Activated CD8-positive, alpha-beta memory T cell treated with anti-CD3 and anti-CD28 coated beads, Interleukin-2, amount 10 ng/mL, durations not matched to agents 7 days and 5 days (primary cell): ENCODE results near the gene MPP3. TPM values are rescaled to one million over a fixed set of nuclear protein-coding genes. Genes with fewer than 3 reads are reported as not detected.

Experiments used
- ATAC-seq: fragments of 150-1000 bp; cut with Tn5 transposase; one replicate; pipeline ENCODE4 v1.10.0; 2021; ENCODE audit warnings: moderate library complexity
- CTCF ChIA-PET: fragments of 350-600 bp; sonication (Branson Sonifier 250); formaldehyde crosslinking; loops from one replicate; lab custom pipeline; 2021; ENCODE audit warnings: antibody characterized with exemption; lab: Charles Lee
- DNase-seq: peaks from one replicate; pipeline ENCODE4 v3.0.0-alpha.2; 2020
- H3K27ac Mint-ChIP-seq: one replicate; pipeline ENCODE4 v1.8.0; 2021; ENCODE audit warnings: mild to moderate bottlenecking, mixed read lengths
- H3K27me3 Mint-ChIP-seq: one replicate; pipeline ENCODE4 v1.8.0; 2021; ENCODE audit warnings: mixed read lengths
- H3K36me3 Mint-ChIP-seq: one replicate; pipeline ENCODE4 v1.8.0; 2021; ENCODE audit warnings: mild to moderate bottlenecking, mixed read lengths
- H3K4me1 Mint-ChIP-seq: one replicate; pipeline ENCODE4 v1.8.0; 2021; ENCODE audit warnings: mixed read lengths
- H3K4me3 Mint-ChIP-seq: one replicate; pipeline ENCODE4 v1.8.0; 2021; ENCODE audit warnings: mild to moderate bottlenecking, moderate library complexity, mixed read lengths
- H3K9me3 Mint-ChIP-seq: one replicate; pipeline ENCODE4 v1.8.0; 2022; ENCODE audit warnings: low read depth, mixed read lengths
- total RNA-seq, 2 experiments: library from RNA; stranded (reverse); gene quantifications; one replicate each; pipeline ENCODE4 v1.2.3, GENCODE V29; 2021

MPP3 gene
- total RNA-seq, 2 experiments from 2014 or later, result not detected

GRCh38 chr17:43753493-43754129 lies 79.3 kb downstream of the MPP3 start:
- Mint-ChIP-seq H3K27ac (no peak overlapping the region), H3K27me3 (peaks cover 68% of the 10 kb centered on the region), H3K4me3 (no peak overlapping the region), H3K36me3 (no peaks in the 10 kb centered on the region), H3K9me3 (no peaks in the 10 kb centered on the region), H3K4me1 (peaks cover 21% of the 10 kb centered on the region)
- peak; percentile 63 for ATAC-seq
- peak; percentile 66 for DNase-seq
- CTCF ChIA-PET, result interaction anchor here (0.9 to 20.3 kb wide), 6 partner anchors 13 to 68 kb away, joined by 3 to 569 read pairs (median 4); no protein-coding TSS in a partner anchor

Other genes starting within 250 kb of the MPP3 start
- 1 to 10 TPM in 1 of 2 experiments, under 1 TPM in 1; 0.54 to 1.3 TPM for gene MEOX1, start 171.2 kb downstream of the MPP3 start, total RNA-seq
- gene SOST, start 74.4 kb downstream of the MPP3 start, total RNA-seq, result not detected
- 1 to 10 TPM; 5.6 to 6.0 TPM for gene DUSP3, start 54.2 kb downstream of the MPP3 start, total RNA-seq
- gene CFAP97D1, start 52.7 kb downstream of the MPP3 start, total RNA-seq, result not detected
- gene CD300LG, start 14.0 kb upstream of the MPP3 start, total RNA-seq, result not detected
- under 1 TPM; 0.56 to 0.61 TPM for gene MPP2, start 74.4 kb upstream of the MPP3 start, total RNA-seq
- not detected for gene PPY, start 109.3 kb upstream of the MPP3 start, total RNA-seq
- gene PYY, start 120.8 kb upstream of the MPP3 start, total RNA-seq, result not detected
- under 1 TPM; 0.33 to 0.76 TPM for gene NAGS, start 171.5 kb upstream of the MPP3 start, total RNA-seq
- gene TMEM101, start 181.8 kb upstream of the MPP3 start, total RNA-seq, result 10 to 100 TPM; 28.9 to 29.3 TPM
- gene LSM12, start 233.5 kb upstream of the MPP3 start, total RNA-seq, result 10 to 100 TPM; 68.3 to 76.8 TPM
- 10 to 100 TPM; 21.7 to 25.6 TPM for gene G6PC3, start 237.6 kb upstream of the MPP3 start, total RNA-seq